ENCODE measurements around the gene NTRK2. TPM values are rescaled to one million over a fixed set of nuclear protein-coding genes. Genes with fewer than 3 reads are reported as not detected.

NTRK2 gene
- total RNA-seq, 1 experiment from 2014 or later: 0.06 TPM

DNA sequence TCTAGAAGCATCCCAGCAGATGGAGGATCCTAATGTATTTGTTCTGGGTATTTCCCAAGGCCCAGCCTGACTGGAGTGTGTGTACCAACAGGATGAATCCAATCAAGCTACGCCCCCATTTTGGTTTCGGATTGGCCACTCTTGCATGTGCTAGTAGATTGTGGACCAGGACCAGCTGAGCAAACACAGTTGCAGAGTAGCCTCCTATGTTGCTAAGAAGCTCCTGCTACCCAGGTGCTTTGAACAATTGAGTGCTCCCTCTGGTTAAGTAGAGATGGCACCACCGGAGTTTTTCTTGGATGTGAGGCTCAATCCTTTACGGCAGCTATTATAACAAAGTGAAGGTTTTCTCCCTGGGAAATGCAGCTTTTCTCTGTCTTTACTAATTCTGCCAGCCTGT lies 204.5 kb downstream of the NTRK2 start:
- Histone ChIP-seq H3K27me3 (replicated peaks; ENCODE audit: insufficient read depth, low read depth, low read length, poor library complexity) (no peaks in the 10 kb centered on the region), H3K4me3 (ENCODE audit: low read depth, low read length, poor library complexity, severe bottlenecking) (no peak overlapping the region), H3K36me3 (ENCODE audit: insufficient read depth, low read length, poor library complexity, severe bottlenecking) (no peaks in the 10 kb centered on the region), H3K4me1 (ENCODE audit: insufficient read depth, low read length, poor library complexity, severe bottlenecking) (no peaks in the 10 kb centered on the region), H3K27ac (ENCODE audit: low read depth, low read length, poor library complexity, severe bottlenecking) (no peak overlapping the region), H3K9me3 (ENCODE audit: low read depth, low read length, poor library complexity, severe bottlenecking) (no peaks in the 10 kb centered on the region)
- ChIA-PET POLR2A (ENCODE audit: low non-redundant PET) (no interaction called here), CTCF (no interaction called here)
- intact Hi-C loops (cut with micrococcal nuclease; ENCODE audit: unreplicated experiment): no loop called here
- no TSS peak for BruUV-seq (replicated peaks)
- no peak for DNase-seq (ENCODE audit: low spot score)
- TF ChIP-seq, protein P1, sequence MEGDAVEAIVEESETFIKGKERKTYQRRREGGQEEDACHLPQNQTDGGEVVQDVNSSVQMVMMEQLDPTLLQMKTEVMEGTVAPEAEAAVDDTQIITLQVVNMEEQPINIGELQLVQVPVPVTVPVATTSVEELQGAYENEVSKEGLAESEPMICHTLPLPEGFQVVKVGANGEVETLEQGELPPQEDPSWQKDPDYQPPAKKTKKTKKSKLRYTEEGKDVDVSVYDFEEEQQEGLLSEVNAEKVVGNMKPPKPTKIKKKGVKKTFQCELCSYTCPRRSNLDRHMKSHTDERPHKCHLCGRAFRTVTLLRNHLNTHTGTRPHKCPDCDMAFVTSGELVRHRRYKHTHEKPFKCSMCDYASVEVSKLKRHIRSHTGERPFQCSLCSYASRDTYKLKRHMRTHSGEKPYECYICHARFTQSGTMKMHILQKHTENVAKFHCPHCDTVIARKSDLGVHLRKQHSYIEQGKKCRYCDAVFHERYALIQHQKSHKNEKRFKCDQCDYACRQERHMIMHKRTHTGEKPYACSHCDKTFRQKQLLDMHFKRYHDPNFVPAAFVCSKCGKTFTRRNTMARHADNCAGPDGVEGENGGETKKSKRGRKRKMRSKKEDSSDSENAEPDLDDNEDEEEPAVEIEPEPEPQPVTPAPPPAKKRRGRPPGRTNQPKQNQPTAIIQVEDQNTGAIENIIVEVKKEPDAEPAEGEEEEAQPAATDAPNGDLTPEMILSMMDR (conservative IDR thresholded peaks at IDR 0.05; ENCODE audit: low read depth, low read length): no peak
- no peak for TF ChIP-seq EZH2 (IDR thresholded peaks at IDR 0.05; ENCODE audit: borderline replicate concordance, low read depth, low read length, poor library complexity, severe bottlenecking)

DNA sequence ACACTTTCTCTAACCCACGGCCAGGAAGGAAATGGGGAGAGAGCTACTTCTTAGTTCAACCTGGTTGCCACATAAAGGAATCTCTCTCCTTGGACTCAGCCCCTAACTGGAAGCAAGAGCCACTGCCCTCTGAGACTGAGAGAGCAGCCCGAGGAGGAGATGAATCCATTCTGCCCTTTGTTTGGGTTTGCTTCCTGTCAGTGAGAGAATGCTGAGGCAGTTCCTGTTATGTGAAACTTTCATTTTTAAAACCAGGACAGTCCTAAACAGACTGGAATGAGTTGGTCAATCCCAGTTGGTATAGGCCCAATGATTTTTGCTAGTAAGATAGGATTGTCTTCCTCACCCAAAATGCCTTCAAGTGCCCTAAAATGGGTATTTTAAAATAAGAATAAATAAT lies 205.1 kb downstream of the NTRK2 start:
- CTCF ChIA-PET: no interaction called here
- POLR2A ChIA-PET (ENCODE audit: low non-redundant PET): no interaction called here
- Histone ChIP-seq H3K27ac (ENCODE audit: low read depth, low read length, poor library complexity, severe bottlenecking) (no peak overlapping the region), H3K9me3 (ENCODE audit: low read depth, low read length, poor library complexity, severe bottlenecking) (no peaks in the 10 kb centered on the region), H3K4me3 (ENCODE audit: low read depth, low read length, poor library complexity, severe bottlenecking) (no peak overlapping the region), H3K27me3 (replicated peaks; ENCODE audit: insufficient read depth, low read depth, low read length, poor library complexity) (no peaks in the 10 kb centered on the region), H3K36me3 (ENCODE audit: insufficient read depth, low read length, poor library complexity, severe bottlenecking) (no peaks in the 10 kb centered on the region), H3K4me1 (ENCODE audit: insufficient read depth, low read length, poor library complexity, severe bottlenecking) (no peaks in the 10 kb centered on the region)
- DNase-seq (ENCODE audit: low spot score): no peak
- intact Hi-C loops (cut with micrococcal nuclease; ENCODE audit: unreplicated experiment): no loop called here
- no TSS peak for BruUV-seq (replicated peaks)
- TF ChIP-seq, protein P1 (conservative IDR thresholded peaks at IDR 0.05; ENCODE audit: low read depth, low read length): no peak
- TF ChIP-seq EZH2 (IDR thresholded peaks at IDR 0.05; ENCODE audit: borderline replicate concordance, low read depth, low read length, poor library complexity, severe bottlenecking): no peak

DNA sequence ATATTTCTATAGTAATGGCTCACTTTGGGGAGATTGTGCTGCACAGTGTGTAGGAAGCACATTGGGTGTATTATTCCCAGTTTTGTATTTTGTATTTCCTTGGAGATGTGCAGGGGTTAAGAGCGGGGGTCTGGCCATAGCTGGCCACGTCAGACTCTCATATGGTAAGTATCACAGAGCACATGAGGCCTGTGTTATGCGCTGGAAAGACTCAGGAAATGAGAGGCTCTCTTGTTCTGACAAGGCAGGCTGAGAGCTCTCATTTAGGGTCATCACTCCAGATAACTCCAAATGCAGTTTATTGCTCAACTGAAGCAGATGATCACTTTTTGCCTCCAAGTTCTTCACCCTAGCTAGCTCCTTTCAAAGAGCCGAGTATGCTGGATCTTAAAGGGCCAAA lies 205.7 kb downstream of the NTRK2 start:
- intact Hi-C loops (cut with micrococcal nuclease; ENCODE audit: unreplicated experiment): no loop called here
- no peak for TF ChIP-seq EZH2 (IDR thresholded peaks at IDR 0.05; ENCODE audit: borderline replicate concordance, low read depth, low read length, poor library complexity, severe bottlenecking)
- TF ChIP-seq, protein P1 (conservative IDR thresholded peaks at IDR 0.05; ENCODE audit: low read depth, low read length): no peak
- no peaks in the 10 kb centered on the region for H3K4me1 ChIP-seq (ENCODE audit: insufficient read depth, low read length, poor library complexity, severe bottlenecking)
- CTCF ChIA-PET: no interaction called here
- no peak overlapping the region for H3K27ac ChIP-seq (ENCODE audit: low read depth, low read length, poor library complexity, severe bottlenecking)
- H3K4me3 ChIP-seq (ENCODE audit: low read depth, low read length, poor library complexity, severe bottlenecking): no peak overlapping the region
- no peaks in the 10 kb centered on the region for H3K36me3 ChIP-seq (ENCODE audit: insufficient read depth, low read length, poor library complexity, severe bottlenecking)
- no peaks in the 10 kb centered on the region for H3K27me3 ChIP-seq (replicated peaks; ENCODE audit: insufficient read depth, low read depth, low read length, poor library complexity)
- POLR2A ChIA-PET (ENCODE audit: low non-redundant PET): no interaction called here
- no peak for DNase-seq (ENCODE audit: low spot score)
- H3K9me3 ChIP-seq (ENCODE audit: low read depth, low read length, poor library complexity, severe bottlenecking): no peaks in the 10 kb centered on the region
- BruUV-seq (replicated peaks): no TSS peak

Data from A673 (cell line).